HepG2 (cell line): ENCODE results near the gene EIF5B.

Source experiments
- ATF1 ChIP-seq: IDR thresholded peaks from 2 replicates; pipeline ENCODE4 v1.6.1; 2016; ENCODE audit warnings: mild to moderate bottlenecking, control low read depth
- EP300 ChIP-seq, 3 experiments: sonication (generic) in 1 of 3; formaldehyde crosslinking in 1 of 3; IDR thresholded peaks; 2 replicates each; pipeline versions ENCODE4 v1.5.1 to v1.6.1; 2011 to 2020; ENCODE audit warnings: low read depth in 2 of 3, low read length in 2 of 3, borderline replicate concordance in 1 of 3, improper control_type of control experiment in 1 of 3, mild to moderate bottlenecking in 1 of 3, missing genetic modification reagents in 1 of 3, moderate library complexity in 1 of 3
- FOXM1 ChIP-seq: sonication (generic); formaldehyde crosslinking; IDR thresholded peaks from 2 replicates; pipeline ENCODE4 v1.5.0; 2020; ENCODE audit warnings: missing genetic modification reagents
- JUND ChIP-seq: sonication (generic); formaldehyde crosslinking; IDR thresholded peaks from 2 replicates; pipeline ENCODE4 v1.8.0; 2022; ENCODE audit warnings: mild to moderate bottlenecking, missing genetic modification reagents
- POLR2A ChIP-seq, 2 experiments: IDR thresholded peaks; 2 replicates each; pipeline ENCODE4 v1.6.1; 2011; ENCODE audit warnings: low read depth in 2 of 2, low read length in 2 of 2, mild to moderate bottlenecking in 1 of 2, moderate library complexity in 1 of 2; ENCODE audit not compliant: insufficient read depth in 1 of 2
- POLR2AphosphoS5 ChIP-seq: IDR thresholded peaks from 2 replicates; pipeline ENCODE4 v1.6.1; 2012; ENCODE audit warnings: low read depth, low read length
- SMC3 ChIP-seq: IDR thresholded peaks from 2 replicates; pipeline ENCODE4 v1.6.1; 2011; ENCODE audit warnings: low read length, improper control_type of control experiment
- SPEN ChIP-seq: sonication (generic); formaldehyde crosslinking; IDR thresholded peaks from 2 replicates; pipeline ENCODE4 v1.5.1; 2020; ENCODE audit warnings: low read depth, mild to moderate bottlenecking, missing genetic modification reagents
- SUZ12 ChIP-seq: fragments of 150-350 bp; IDR thresholded peaks from 2 replicates; pipeline ENCODE4 v1.6.1; 2014; ENCODE audit warnings: low read depth, low read length
- TF ChIP-seq, protein P1 (sequence below): sonication (generic); formaldehyde crosslinking; IDR thresholded peaks from 2 replicates; pipeline ENCODE4 v1.5.0; 2020; ENCODE audit warnings: mild to moderate bottlenecking, missing genetic modification reagents, moderate library complexity
- TF ChIP-seq, protein P2 (sequence below): sonication (generic); formaldehyde crosslinking; IDR thresholded peaks from 2 replicates; pipeline ENCODE4 v1.9.0; 2021; ENCODE audit warnings: missing genetic modification reagents, borderline replicate concordance

DNA sequence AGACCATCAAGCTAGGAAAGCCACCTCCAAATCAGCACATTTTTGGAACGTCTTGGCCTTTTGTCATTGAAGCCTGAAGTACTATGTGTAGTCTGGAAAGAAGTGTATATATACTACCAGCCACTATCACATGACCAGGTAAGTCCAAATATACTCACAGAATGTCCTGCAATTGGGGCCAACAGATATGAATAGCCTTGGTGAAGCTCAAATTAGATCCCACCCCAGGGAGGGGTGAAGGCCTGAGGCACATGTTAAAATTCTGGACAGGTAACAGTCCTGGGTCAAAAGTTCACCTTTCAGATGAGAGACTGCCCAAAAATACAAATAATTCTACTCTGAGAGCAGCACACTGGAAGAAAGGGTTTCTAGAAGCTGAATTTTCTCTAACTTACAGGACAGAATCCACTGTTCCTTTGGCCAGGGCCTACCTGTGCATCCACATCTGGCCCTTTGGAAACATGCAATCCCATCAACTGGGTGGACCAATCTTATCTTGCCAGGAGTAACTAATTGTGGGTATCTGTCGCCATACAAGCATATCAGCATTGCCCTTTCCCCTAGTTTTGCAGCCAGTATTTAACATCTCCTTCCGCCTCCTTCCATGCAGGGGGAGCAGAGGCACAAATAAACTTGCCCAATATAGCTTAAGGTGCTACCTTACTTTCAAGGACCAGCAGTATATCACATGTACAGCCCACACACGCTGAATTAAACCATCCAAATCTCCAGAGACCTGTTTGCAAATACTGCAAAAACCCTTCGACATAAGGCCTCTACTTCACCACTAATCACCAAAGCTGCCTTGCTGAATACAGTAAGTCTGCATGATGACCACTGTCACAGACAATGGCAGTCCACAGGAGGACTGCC, 67.8 kb downstream of the EIF5B start:
- TF ChIP-seq POLR2A (IDR thresholded peaks at IDR 0.05; ENCODE audit: insufficient read depth in 1 of 2, low read depth in 2 of 2, low read length in 2 of 2) (no peak), SMC3 (no peak), SUZ12 (no peak), FOXM1 (CRISPR knock-in tag) (no peak), EP300 (IDR thresholded peaks at IDR 0.05; ENCODE audit: low read depth in 2 of 2, low read length in 2 of 2) (no peak), EP300 (CRISPR knock-in tag; IDR thresholded peaks at IDR 0.05; ENCODE audit: borderline replicate concordance) (no peak), ATF1 (CRISPR knock-in tag) (no peak), SPEN (CRISPR knock-in tag) (no peak), JUND (CRISPR knock-in tag) (no peak), POLR2AphosphoS5 (0 out of 2 replicates have a peak, but pooled peaks have one; percentile 49)
- TF ChIP-seq, protein P1, sequence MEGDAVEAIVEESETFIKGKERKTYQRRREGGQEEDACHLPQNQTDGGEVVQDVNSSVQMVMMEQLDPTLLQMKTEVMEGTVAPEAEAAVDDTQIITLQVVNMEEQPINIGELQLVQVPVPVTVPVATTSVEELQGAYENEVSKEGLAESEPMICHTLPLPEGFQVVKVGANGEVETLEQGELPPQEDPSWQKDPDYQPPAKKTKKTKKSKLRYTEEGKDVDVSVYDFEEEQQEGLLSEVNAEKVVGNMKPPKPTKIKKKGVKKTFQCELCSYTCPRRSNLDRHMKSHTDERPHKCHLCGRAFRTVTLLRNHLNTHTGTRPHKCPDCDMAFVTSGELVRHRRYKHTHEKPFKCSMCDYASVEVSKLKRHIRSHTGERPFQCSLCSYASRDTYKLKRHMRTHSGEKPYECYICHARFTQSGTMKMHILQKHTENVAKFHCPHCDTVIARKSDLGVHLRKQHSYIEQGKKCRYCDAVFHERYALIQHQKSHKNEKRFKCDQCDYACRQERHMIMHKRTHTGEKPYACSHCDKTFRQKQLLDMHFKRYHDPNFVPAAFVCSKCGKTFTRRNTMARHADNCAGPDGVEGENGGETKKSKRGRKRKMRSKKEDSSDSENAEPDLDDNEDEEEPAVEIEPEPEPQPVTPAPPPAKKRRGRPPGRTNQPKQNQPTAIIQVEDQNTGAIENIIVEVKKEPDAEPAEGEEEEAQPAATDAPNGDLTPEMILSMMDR, result no peak
- TF ChIP-seq, protein P2, sequence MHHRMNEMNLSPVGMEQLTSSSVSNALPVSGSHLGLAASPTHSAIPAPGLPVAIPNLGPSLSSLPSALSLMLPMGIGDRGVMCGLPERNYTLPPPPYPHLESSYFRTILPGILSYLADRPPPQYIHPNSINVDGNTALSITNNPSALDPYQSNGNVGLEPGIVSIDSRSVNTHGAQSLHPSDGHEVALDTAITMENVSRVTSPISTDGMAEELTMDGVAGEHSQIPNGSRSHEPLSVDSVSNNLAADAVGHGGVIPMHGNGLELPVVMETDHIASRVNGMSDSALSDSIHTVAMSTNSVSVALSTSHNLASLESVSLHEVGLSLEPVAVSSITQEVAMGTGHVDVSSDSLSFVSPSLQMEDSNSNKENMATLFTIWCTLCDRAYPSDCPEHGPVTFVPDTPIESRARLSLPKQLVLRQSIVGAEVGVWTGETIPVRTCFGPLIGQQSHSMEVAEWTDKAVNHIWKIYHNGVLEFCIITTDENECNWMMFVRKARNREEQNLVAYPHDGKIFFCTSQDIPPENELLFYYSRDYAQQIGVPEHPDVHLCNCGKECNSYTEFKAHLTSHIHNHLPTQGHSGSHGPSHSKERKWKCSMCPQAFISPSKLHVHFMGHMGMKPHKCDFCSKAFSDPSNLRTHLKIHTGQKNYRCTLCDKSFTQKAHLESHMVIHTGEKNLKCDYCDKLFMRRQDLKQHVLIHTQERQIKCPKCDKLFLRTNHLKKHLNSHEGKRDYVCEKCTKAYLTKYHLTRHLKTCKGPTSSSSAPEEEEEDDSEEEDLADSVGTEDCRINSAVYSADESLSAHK (CRISPR knock-in tag), result no peak
